HepG2 (cell line): Measurements from ENCODE around the gene SLC2A13. TPM values are rescaled to one million over a fixed set of nuclear protein-coding genes. Genes with fewer than 3 reads are reported as not detected.

Experiments used
- ATAC-seq: fragments of 200-7000 bp; cut with Tn5 transposase; 3 replicates; pipeline ENCODE4 v1.9.1; 2020; ENCODE audit warnings: mild to moderate bottlenecking, moderate library complexity
- BruUV-seq: library from RNA; stranded (reverse); fragments of 400-500 nt; replicated peaks from 2 replicates; lab custom pipeline; 2021; lab: Mats Ljungman, UMichigan
- CTCF ChIA-PET: fragments of 300-600 bp; formaldehyde crosslinking; extraction: SDS; loops from one replicate; lab custom pipeline; 2021; ENCODE audit warnings: low total read pairs, inconsistent platforms, low intra/inter-chr PET ratio; lab: Yijun Ruan, JAX
- POLR2A ChIA-PET: fragments of 350-600 bp; sonication (Branson Sonifier 250); formaldehyde crosslinking; loops from one replicate; lab custom pipeline; 2020; ENCODE audit warnings: antibody characterized with exemption, inconsistent platforms; lab: Yijun Ruan, JAX
- DNase-seq: peaks from one replicate; pipeline ENCODE4 v3.0.0-alpha.2; 2015; ENCODE audit warnings: low spot score
- FAIRE-seq: peaks from 3 replicates; lab custom pipeline; 2011; peaks lifted over from hg19 to GRCh38; lab: Jason Lieb, UNC
- H2AFZ ChIP-seq: one replicate; pipeline ENCODE4 v1.6.1; 2011; ENCODE audit warnings: low read length, inconsistent platforms
- H3K27ac ChIP-seq: fragments of 300-600 bp; 3 replicates; pipeline ENCODE4 v1.8.0; 2011; ENCODE audit warnings: mixed run types, mild to moderate bottlenecking, mixed read lengths, low read length, inconsistent platforms; ENCODE audit not compliant: insufficient read depth; ENCODE audit errors: extremely low read length
- H3K27me3 ChIP-seq, 2 experiments: fragments of 200-600 bp in 1 of 2; 2 replicates in 1 of 2; 3 replicates in 1 of 2; pipeline versions ENCODE4 v1.6.0 to v1.8.0; 2011; ENCODE audit warnings: low read length in 2 of 2, mild to moderate bottlenecking in 2 of 2, moderate library complexity in 2 of 2, inconsistent platforms in 1 of 2; ENCODE audit not compliant: insufficient read depth in 2 of 2, control insufficient read depth in 1 of 2
- H3K36me3 ChIP-seq, 2 experiments: fragments of 200-600 bp in 1 of 2; replicated peaks in 1 of 2; 2 replicates in 1 of 2; 3 replicates in 1 of 2; pipeline versions ENCODE4 v1.5.1 to v1.8.0; 2011; ENCODE audit warnings: low read length in 2 of 2, inconsistent platforms in 1 of 2; ENCODE audit not compliant: insufficient read depth in 2 of 2, control insufficient read depth in 1 of 2
- H3K4me1 ChIP-seq: 2 replicates; pipeline ENCODE4 v1.5.1; 2012; ENCODE audit warnings: low read length, inconsistent platforms; ENCODE audit not compliant: insufficient read depth
- H3K4me2 ChIP-seq: 2 replicates; pipeline ENCODE4 v1.6.0; 2011; ENCODE audit warnings: low read depth, low read length, inconsistent platforms
- H3K4me3 ChIP-seq, 3 experiments: fragments of 200-600 bp in 1 of 3; sonication (generic), shearing (Covaris generic) in 1 of 3; replicated peaks in 1 of 3; 2 replicates each; pipeline ENCODE4 v1.5.1; 2011 to 2016; ENCODE audit warnings: low read length in 3 of 3, inconsistent platforms in 2 of 3, low read depth in 2 of 3, mild to moderate bottlenecking in 2 of 3, control low read depth in 1 of 3, mixed read lengths in 1 of 3; ENCODE audit not compliant: insufficient read depth in 1 of 3
- H3K79me2 ChIP-seq: one replicate; pipeline ENCODE4 v1.6.1; 2011; ENCODE audit warnings: low read length, inconsistent platforms; ENCODE audit not compliant: insufficient read depth
- H3K9ac ChIP-seq: 2 replicates; pipeline ENCODE4 v1.6.0; 2011; ENCODE audit warnings: mild to moderate bottlenecking, low read depth, low read length, inconsistent platforms; ENCODE audit not compliant: insufficient read depth
- H3K9me3 ChIP-seq: 2 replicates; pipeline ENCODE4 v1.5.1; 2012; ENCODE audit warnings: mild to moderate bottlenecking, low read length
- H4K20me1 ChIP-seq: 2 replicates; pipeline ENCODE4 v1.6.0; 2011; ENCODE audit warnings: inconsistent platforms, mild to moderate bottlenecking, low read length, moderate library complexity; ENCODE audit not compliant: insufficient read depth
- BRCA1 ChIP-seq: sonication (generic); formaldehyde crosslinking; IDR thresholded peaks from 2 replicates; pipeline ENCODE4 v1.4.0; 2020; ENCODE audit warnings: missing genetic modification reagents
- EHMT2 ChIP-seq: fragments of 200-600 bp; sonication (generic); IDR thresholded peaks from 2 replicates; pipeline ENCODE4 v1.7.0; 2017; ENCODE audit warnings: antibody characterized with exemption, low read depth, low read length, borderline replicate concordance
- GATAD2A ChIP-seq: IDR thresholded peaks from 2 replicates; pipeline ENCODE4 v1.6.1; 2016
- MIXL1 ChIP-seq: IDR thresholded peaks from 2 replicates; pipeline ENCODE4 v1.6.1; 2016
- POLR2AphosphoS2 ChIP-seq: IDR thresholded peaks from 2 replicates; pipeline ENCODE4 v1.6.1; 2011; ENCODE audit warnings: low read depth, low read length, improper control_type of control experiment
- ZBTB49 ChIP-seq: sonication (generic); formaldehyde crosslinking; IDR thresholded peaks from 2 replicates; pipeline ENCODE4 v1.4.0; 2020; ENCODE audit warnings: missing genetic modification reagents, borderline replicate concordance
- ZC3H4 ChIP-seq: sonication (generic); formaldehyde crosslinking; IDR thresholded peaks from 2 replicates; pipeline ENCODE4 v1.4.0; 2020; ENCODE audit warnings: missing genetic modification reagents, borderline replicate concordance
- ZNF142 ChIP-seq: sonication (generic); formaldehyde crosslinking; IDR thresholded peaks from 2 replicates; pipeline ENCODE4 v1.4.0; 2020; ENCODE audit warnings: missing genetic modification reagents
- ZNF180 ChIP-seq: sonication (generic); formaldehyde crosslinking; IDR thresholded peaks from 2 replicates; pipeline ENCODE4 v1.4.0; 2020; ENCODE audit warnings: low read depth, missing genetic modification reagents, borderline replicate concordance
- ZNF224 ChIP-seq: sonication (generic); formaldehyde crosslinking; IDR thresholded peaks from 2 replicates; pipeline ENCODE4 v1.5.0; 2020; ENCODE audit warnings: mild to moderate bottlenecking, missing genetic modification reagents
- WGBS: methylation state at CpG from one replicate; pipeline ENCODE4 v1.1.6; 2017; ENCODE audit warnings: low lambda C conversion rate; 5-methylcytosine and 5-hydroxymethylcytosine counted together
- in situ Hi-C: cut with HindIII; loops from 2 replicates; pipeline ENCODE4 v1.10.0; 2017; ENCODE audit warnings: low pct_unique_long_range_greater_than_20kb; ENCODE audit not compliant: extremely low pct_ligation_motif_present
- intact Hi-C: fragments of 100-400 bp; cut with micrococcal nuclease; formaldehyde crosslinking; loops from one replicate; pipeline ENCODE4 v1.10.0; 2022; ENCODE audit not compliant: unreplicated experiment
- polyA plus RNA-seq, 8 experiments: library from polyadenylated mRNA; depleted of rRNA in 3 of 8; stranded (reverse) in 7 of 8; unstranded in 1 of 8; fragments of >200 nt; fragmentation: Illumina TruSeq in 4 of 8; extraction: Trizol in 4 of 8; gene quantifications; 2 replicates each; pipeline versions ENCODE4 v1.2.1 to v1.2.3, GENCODE V29; 2011 to 2016; ENCODE audit warnings: low read depth in 4 of 8, missing spikeins in 1 of 8, mixed read lengths in 1 of 8; ENCODE audit not compliant: insufficient read depth in 1 of 8
- total RNA-seq, 5 experiments: library from RNA; depleted of rRNA; stranded (reverse); fragments of >200 nt; fragmentation: Illumina TruSeq; extraction: Trizol; gene quantifications; 2 replicates each; pipeline ENCODE4 v1.2.3, GENCODE V29; 2016; ENCODE audit warnings: low read depth in 1 of 5

The SLC2A13 gene
- total and polyA plus RNA-seq, 2 of the 13 experiments (the other 11 are each of a cell fraction or from before 2014, with no cell fraction given), result 5.5 to 6.0 TPM

- H2AFZ ChIP-seq, result no peak overlapping the region
- no peak overlapping the region for H3K4me2 ChIP-seq
These were observed 239.7 kb downstream of the SLC2A13 start for GRCh38 chr12:39866135-39866534.

GRCh38 chr12:39860695-39861094 lies 245.2 kb downstream of the SLC2A13 start:
- no peaks in the 10 kb centered on the region for H3K79me2 ChIP-seq
- H3K4me1 ChIP-seq, result no peaks in the 10 kb centered on the region
- ChIA-PET CTCF (no interaction called here), POLR2A (no interaction called here)
- ATAC-seq, result no peak
- H4K20me1 ChIP-seq, result no peaks in the 10 kb centered on the region
- in situ Hi-C loops, result no loop called here
- no TSS peak for BruUV-seq
- H3K4me3 ChIP-seq, result no peak overlapping the region
- intact Hi-C loops, result no loop called here
- no peak for FAIRE-seq
- no peak overlapping the region for H3K9ac ChIP-seq
- H2AFZ ChIP-seq, result no peak overlapping the region
- no peaks in the 10 kb centered on the region for H3K9me3 ChIP-seq
- H3K36me3 ChIP-seq, result no peaks in the 10 kb centered on the region
- no peak overlapping the region for H3K4me2 ChIP-seq
- no peaks in the 10 kb centered on the region for H3K27me3 ChIP-seq
- H3K27ac ChIP-seq, result no peak overlapping the region
- 88% methylated on average over 2 of the region's 2 CpGs for WGBS
- DNase-seq, result no peak
- TF ChIP-seq ZNF224 (CRISPR knock-in tag), result no peak
- TF ChIP-seq EHMT2, result no peak
- no peak for TF ChIP-seq GATAD2A (CRISPR knock-in tag)
- no peak for TF ChIP-seq ZNF180 (CRISPR knock-in tag)
- no peak for TF ChIP-seq ZNF142 (CRISPR knock-in tag)
- no peak for TF ChIP-seq ZC3H4 (CRISPR knock-in tag)

More at GRCh38 chr12:39866135-39866534, 239.7 kb downstream of the SLC2A13 start:
- Histone ChIP-seq H3K79me2 (no peaks in the 10 kb centered on the region), H3K36me3 (no peaks in the 10 kb centered on the region)
- in situ Hi-C loops, result no loop called here
- no peak for ATAC-seq
- POLR2A ChIA-PET, result no interaction called here
- TF ChIP-seq MIXL1, result no peak
- TF ChIP-seq POLR2AphosphoS2, result no peak
- no peak for TF ChIP-seq ZBTB49 (CRISPR knock-in tag)
- no peak for TF ChIP-seq BRCA1 (CRISPR knock-in tag)
- TF ChIP-seq, all 625 proteins: peak for 0
- Histone ChIP-seq H3K4me3 (no peak overlapping the region), H3K9me3 (no peaks in the 10 kb centered on the region), H3K4me1 (no peaks in the 10 kb centered on the region), H3K9ac (no peak overlapping the region), H3K27ac (no peak overlapping the region), H4K20me1 (no peaks in the 10 kb centered on the region), H3K27me3 (no peaks in the 10 kb centered on the region)
- intact Hi-C loops, result no loop called here
- no peak for FAIRE-seq
- BruUV-seq, result no TSS peak
- CTCF ChIA-PET, result no interaction called here
- 96% methylated on average over 6 of the region's 6 CpGs for WGBS
- no peak for DNase-seq
